LHCN-M2 (cell line): Measurements from ENCODE around the gene FAM47E. TPM values are rescaled to one million over a fixed set of nuclear protein-coding genes. Genes with fewer than 3 reads are reported as not detected.

ENCODE experiments used
- DNase-seq: peaks from one replicate; pipeline ENCODE4 v3.0.0-alpha.2; 2012; ENCODE audit warnings: low read depth
- total RNA-seq: library from RNA; depleted of rRNA; stranded (reverse); fragments of >200 nt; gene quantifications from 2 replicates; pipeline ENCODE4 v1.2.3, GENCODE V29; 2014

Gene FAM47E
- total RNA-seq, 1 experiment from 2014 or later, result 0.11 TPM

DNA sequence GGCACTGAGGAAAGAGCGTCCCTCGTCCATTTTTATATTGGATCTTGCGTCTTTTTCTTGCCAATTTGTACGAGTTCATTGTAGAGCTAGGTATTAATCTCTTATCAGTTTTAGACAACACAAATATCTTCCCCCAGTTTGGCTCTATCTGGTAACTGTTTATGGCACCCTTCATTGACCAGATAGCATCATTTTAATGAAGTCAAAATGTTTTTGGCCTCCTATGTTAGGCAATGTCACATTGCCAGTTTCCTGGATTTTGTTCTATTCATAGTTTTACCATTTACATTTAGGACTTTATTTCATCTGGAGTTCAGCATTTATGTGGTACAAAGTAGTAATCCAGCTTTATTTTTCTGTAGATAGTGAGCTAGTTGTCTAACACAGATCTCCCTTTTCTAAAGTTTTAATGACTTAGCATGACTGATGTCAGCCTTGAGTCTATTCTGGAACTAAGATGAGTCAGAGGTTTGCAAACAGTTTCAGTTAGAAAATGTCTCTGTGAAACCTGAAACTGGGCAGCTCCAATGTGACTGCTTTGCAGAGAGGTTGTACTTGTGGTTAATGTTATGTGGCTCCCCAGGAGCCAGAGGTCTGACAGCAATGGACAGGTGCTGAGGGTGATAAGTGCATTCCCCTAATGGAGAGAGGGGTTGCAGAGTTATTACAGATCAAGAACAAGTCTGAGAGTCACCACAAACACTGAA lies 49.7 kb downstream of the FAM47E start:
- peak; percentile 99 for DNase-seq

DNA sequence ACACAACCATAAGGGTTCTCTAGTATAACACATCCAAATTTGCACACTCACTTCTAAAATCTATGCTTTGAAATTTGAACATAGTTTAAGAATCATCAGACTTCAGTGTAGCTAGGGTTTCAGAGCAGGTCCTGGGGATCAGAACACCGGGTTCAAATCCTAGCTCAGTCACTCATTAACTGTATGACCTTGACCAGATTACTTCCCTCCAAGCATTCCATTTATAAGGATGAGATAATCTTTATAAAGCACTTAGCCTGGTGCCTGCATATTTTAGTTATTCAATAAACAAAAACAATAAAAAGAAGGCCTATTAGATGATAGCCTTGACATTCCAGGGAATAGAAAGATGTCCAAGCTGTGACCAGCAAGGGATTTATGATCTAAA lies 50.2 kb downstream of the FAM47E start:
- DNase-seq, result no peak

DNA sequence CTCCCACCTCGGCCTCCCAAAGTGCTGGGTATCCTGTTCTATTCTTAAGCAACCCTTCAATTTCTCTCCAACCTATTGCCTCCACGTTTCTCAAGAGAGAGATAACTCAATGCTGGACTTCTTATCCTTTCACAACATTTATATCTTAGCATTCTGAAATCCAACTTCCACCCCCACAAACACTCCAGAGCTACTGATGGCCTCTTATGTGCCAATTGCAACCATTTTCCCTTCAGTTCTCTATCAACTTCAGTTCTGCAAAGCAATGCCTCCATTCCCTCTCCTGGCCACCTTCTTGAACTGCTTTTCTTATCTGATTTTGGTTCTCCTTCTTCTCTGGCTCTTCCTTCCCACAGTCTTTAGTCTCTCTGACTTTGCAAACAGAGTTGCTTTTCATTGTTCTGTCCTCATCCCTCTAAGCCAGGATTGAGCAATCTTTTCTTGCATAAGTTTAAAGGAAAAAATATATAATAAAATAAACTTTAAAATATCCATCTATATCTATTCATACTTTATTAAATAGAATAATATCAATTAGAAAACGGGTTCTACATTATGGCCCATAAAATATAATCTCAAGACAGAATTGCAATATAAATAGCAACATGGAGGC lies 51.4 kb downstream of the FAM47E start:
- no peak for DNase-seq

DNA sequence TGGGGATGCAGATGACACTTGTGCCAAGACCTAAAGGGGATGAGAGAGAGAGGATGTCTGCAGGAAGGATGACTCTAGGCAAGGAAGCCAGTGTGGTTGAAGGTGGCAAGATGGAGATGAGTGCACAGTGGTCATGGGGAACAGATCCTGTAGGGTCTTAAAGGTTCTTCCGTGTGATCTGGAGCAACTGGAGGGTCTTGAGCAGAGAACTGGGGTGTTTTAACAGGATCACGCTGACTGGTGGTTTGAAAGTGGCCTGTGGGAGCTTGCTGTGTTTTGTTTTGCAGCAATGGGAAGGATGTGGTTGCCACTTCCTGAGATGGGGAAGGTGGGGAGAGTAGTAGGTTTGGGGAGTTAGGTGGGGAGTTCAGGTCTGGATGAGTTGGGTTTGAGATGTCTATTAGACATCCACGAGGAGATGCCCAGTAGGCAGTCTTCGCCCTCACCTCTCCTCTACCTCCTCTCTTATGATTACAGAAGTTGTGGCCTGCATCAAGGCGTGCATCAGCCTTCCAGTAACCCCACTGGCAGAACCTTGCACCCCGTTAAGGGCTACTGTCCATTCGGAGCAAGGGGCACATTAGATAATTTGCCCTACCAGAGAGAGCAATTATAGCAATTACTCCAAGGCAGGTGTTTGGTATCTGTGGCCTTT lies 53.6 kb downstream of the FAM47E start:
- DNase-seq, result no peak

DNA sequence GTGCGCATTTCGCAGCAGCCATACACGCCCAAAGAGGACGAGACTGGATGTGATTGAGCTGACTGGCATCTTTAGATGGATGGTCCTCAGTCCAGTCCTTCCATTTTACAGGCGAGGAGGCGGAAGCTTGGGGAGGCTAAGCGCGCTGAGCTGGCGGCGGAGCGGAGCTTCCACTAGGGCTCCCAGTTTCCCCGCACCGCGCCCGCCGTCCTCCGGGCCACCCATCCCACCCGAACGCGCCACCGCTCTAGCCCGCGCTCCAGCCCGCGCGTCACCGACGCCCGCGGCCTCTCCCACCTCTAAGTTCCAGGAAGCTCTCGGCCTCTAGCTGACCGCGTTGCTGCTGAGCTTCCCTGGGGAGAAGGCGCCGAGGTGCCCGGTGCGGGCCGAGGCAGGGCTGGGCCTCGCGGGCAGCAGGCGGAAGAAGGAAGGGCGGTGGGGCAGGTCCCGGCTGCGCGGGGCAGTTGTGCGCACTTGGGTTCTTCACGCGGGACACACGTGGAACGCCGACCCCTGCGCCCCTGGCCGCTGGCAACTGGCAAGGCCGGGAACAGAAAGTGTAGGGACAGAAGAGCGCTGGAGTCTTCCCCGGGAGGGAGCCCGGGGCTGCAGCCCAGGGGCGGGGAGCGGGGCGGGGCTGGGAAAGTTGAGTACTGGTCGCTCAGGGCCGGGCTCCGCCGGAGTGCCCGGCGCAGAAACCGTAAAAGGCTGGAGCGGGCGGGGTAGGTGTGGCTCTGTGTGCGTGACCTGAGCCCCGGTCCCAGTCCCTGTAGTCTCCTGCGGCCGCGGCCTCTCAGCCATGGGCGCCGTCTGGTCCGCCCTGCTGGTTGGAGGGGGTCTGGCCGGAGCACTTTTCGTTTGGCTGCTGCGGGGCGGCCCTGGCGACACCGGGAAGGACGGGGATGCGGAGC lies 54.7 kb downstream of the FAM47E start, which contains the start of gene STBD1:
STBD1 (plus strand) TSS at position 763 of the 911 bp plus-strand sequence; CDS start at position 800, 37 bp downstream.
- DNase-seq, result peak; percentile 68

DNA sequence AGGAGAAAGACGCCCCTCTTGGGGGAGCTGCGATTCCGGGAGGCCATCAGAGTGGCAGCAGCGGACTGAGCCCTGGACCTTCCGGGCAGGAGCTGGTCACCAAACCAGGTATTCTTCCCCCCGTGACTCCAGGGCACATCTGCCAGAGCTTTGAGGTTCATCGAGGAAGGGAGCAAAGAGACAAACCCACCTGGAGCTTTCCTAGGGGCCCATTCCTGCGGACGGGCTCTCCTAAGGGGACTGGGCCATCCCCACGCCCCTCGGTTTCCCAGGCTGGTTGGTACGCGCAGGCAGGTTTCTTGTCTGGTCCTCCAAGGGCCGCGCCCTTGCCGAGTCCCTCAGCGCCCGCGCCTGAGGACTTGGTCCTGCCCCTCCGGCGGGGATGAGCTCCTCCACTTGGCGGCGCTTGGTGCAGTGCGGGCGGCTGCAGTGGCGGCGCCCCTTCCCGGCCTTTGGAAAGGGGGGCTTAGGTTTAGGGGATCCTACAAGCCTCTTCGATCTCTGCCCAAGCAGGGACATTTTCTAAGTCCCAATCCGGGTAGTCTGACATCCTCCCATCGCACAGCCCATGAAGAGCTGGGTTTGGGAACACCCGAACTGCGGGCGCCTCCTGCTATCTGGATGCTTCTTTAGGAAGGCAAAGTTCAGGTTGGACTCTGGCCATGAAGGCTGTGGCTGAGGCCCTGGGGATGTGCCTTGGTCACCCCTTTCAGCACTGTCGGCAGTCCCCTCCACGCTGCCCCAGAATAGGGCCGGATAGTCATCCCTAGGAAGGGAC lies 55.5 kb downstream of the FAM47E start:
- peak; percentile 65 for DNase-seq

DNA sequence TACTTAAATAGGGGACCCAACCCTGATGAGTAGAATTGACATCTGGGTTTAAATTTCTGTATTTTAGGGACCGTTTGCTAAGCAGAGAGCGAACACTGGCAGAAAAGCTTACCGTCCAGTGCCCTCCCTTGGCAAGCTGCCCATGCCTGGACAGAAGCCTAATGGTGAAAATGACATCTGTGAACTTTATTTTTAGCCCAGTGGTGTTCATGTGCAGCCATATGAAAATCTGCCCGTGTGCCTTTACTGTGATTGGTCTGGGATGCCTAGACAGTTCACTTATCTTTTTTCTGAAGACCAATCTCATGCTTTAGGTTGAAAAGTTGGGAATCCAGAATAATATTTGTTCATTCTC lies 56.1 kb downstream of the FAM47E start:
- DNase-seq, result peak; percentile 60

DNA sequence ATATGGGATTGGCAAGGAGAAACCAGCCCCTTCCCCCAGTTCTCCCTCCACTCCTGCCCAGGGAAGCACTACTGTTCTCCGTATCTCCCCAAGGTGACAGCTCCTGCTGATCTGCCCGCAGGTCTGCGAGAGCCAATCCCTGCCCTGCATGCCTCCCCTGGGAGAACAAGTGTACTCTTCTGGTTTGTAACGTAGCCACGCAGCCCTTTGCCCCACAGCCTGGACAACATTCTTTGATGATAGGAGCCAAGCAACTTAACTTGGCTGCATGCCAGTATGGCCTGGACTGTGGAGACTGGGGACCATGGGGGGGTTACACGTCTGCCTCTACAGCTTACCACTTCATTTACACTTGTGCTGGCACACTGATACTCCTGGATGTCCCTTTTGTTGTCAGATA lies 57.0 kb downstream of the FAM47E start:
- no peak for DNase-seq

DNA sequence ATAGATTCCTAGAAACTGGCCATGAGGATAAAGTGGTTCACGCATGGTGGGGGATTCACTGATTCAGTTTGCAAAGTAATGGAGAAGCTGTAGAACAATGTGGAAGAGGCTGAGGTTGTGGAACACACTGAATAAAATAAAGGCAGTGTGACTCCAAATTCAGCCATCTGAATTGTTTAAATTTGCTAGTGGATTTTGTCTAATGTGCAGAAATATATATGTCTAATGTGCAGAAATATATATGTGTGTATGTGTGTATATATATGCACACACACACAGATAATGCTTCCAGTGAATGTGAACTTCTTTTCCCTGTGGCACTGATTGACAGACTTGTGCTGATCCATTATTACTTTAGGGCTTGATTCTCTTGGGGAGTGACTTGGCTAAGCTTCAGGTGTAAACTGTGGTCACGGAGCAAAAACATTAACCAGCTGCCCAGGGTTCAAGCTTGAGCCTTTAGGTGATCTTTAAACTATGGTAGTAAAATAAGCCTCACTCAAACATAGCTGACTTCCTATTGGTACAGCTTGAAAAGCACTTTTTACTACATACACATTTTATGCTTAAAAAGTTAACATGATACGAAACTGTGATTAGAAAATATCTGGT lies 58.5 kb downstream of the FAM47E start:
- no peak for DNase-seq

DNA sequence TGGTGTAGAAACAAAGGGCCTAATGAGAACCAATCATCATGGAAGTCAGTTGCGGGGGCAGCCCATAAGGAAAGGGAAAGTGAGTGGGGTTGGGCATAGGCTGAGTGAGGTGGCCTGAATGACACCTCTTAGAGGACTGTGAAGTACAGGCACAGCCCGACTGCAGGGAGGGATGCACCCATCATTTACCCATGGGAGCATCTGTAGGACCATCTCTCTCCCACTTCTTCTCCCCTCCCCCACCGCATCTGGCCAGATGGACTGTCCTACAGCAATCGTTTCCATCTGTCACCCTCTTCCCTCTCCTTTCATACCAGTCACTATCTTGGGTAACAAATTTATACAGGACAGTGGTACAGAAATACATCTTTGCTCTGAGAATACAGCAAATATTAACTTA lies 59.2 kb downstream of the FAM47E start:
- DNase-seq, result no peak

DNA sequence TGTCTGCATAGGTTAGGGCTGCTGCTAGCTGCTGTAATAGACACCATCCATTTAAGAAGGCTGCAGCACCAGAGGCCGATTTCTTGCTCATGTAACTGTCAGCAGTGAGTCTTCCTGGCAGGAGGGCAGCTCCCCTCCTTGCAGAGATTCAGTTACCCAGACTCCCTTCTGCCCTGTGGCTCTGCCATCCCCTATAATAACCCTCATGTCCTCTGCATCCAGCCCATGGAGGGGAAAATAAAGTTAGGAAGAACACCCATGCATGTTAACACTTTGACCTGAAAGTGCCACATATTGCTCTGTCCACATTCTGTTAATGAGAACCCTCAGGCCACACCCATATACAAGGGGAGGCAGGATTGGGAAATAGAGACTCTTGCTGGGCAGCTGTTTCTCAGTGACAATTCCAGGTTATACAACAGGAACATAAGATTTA lies 60.4 kb downstream of the FAM47E start:
- DNase-seq, result peak; percentile 51

DNA sequence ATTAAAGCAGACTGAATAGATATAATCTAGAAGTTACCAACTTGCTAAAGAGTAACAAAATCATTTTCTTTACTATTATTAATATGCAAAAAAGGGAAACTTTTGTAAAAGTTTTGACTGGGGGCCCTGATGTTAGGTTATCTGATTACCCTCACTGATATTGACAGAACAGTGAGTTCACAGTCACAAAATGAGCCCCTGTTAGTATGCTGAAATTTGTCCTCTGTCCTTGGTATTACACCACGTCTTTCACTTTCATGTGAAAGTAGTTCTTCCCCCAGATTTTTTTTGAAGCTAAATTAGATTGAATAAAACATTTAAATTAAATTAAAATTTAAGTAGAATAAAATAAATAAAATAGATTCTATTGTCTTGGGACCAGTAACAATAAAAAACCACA lies 60.9 kb downstream of the FAM47E start:
- DNase-seq, result no peak

DNA sequence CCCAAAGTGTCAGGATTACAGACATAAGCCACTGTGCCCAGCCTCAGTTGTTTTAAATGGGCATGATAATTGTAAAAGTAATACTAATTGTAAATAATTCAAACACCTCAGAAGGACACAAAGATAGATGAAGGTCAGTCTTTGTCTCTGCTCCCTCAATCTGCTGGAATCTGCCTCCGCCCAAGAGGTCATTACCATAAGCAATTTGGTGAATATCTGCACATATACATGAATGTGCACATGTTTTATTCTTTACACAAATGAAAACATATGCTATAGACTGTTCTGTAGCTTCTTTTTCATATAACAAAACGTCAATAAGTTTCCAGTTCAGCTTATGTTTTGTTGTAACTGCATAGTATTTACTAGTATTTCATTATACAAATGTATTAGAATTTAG lies 62.0 kb downstream of the FAM47E start:
- no peak for DNase-seq

DNA sequence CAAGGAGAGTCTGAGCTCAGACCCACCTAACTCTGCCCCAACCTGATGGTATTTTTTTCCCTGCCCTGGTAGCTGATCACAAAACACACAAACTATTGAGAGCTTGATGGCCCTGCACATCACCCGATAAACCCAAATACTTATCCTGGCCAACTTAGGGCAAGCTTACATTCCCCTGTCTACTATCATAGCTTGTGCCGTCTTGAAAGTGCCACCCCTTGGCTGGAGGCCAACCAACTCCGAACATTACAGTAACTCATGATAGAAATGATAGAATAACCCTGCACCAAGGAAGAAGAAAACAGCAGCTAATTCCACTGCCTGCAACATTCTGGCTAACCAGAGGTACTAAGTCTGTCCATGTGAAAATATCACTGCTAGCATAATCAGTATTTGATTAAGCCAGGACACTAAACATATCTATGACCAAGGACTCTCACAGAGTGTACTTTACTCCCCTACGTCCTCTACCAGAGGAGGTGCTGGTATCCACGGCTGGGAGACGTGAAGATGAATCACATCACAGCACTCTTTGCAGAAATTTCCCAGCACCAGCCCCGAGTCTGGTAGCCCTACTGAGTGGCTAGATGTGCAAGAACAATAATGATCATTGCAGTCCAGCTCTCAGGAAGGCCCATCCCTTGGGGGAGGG lies 63.9 kb downstream of the FAM47E start:
- DNase-seq, result no peak

DNA sequence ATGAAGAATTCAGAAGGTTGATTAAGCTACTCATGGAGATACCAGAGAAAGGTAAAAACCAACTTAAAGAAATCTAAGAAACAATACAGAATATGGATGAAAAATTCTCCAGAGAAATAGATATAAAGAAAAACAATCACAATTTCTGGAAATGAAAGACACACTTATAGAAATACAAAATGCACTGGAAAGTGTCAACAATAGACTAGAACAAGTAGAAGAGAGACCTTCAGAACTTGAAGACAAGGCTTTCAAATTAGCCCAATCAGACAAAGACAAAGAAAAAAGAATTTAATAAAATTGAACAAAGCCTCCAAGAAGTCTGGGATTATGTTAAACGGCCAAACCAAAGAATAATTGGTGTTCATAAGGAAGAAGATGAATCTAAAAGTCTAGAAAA lies 64.6 kb downstream of the FAM47E start:
- DNase-seq, result no peak

DNA sequence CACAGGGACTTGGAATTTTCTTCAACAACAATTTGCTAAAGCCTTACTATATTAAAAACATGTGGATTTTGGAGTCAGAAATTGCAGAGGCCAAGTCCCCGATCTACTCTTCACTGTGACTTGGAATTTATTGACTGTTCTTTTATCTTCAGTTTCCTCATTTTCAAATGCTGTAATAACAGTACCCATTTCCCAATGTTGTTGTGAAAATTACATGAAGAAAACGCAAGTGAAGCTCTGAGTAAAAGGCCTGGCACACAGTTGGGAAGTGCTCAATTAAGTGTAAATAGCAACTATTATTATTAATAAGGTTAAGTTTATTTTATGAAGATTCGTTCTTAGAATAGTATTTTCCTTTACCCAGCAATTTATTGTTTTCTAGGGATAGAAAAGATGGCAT lies 70.7 kb downstream of the FAM47E start:
- DNase-seq, result no peak

DNA sequence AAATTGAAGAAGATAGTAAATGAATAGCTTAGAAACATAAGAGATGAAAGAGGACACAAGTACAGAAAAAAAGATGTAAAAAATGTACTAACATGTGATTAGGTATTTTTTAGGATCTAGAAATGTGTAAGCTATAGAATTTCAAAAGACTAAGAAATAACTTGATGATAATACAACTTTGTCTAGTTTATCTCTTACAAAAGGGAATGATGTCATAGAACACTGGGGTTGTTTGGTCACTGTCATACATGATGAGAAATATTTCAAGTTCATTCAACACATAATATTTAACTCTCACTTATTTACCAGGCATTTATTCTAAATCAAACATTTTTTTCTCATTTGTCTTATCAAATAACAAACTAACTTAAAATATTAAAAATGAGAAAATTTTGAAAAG lies 73.6 kb downstream of the FAM47E start:
- DNase-seq, result no peak

DNA sequence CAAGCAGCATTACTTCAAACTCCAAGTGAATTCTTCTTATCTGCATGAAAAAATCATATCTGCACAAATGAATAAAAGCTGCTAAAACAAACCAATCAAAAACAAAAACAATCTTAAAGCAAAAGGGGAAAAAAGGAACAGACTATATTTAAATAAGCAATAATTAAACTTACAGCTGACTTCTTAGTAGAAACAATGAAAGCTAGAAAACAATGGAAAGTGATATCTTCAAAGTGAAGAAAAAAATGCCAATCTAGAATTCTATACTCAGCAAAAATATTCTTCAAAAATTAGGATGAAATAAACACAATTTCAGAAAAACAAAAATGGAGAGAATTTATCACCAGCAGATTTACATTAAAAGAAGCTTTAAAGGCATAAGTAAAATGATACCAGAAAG lies 75.0 kb downstream of the FAM47E start:
- DNase-seq, result no peak
